ENCODE results near the gene EHBP1L1.

Gene EHBP1L1

DNA sequence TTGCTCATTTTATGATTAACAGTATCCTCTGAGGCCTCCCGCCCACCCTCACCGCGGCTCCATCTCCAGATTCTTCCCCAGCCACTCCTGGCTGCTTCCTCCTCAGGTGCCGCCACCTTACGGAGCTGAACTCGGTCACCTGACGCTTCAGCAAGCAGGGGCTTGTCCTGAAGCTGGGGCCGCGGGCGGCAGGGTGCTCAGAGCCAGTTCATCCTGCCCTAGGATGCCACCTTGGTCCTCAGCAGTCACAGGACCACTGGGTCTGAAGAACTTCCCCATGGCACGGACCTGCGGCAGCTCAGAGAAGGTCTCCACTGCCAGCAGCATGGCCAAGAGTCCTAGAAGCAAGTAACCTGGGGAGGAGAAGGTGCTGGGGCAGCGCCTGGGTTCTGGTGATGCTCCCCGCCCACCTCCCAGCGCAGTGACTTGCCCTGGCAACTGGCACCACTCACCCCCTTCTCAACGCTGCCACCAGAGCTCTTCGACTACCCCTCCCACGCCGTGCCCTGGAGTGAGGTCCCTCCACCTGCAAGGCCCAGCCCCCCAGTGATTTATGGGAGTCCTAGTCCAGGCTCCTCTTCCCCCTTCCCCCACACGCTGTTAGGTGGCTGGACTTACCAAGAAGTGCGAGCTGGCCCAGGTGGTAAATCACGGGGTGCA, 17.1 kb downstream of the EHBP1L1 start:
- FAIRE-seq (no peak), DNase-seq (ENCODE audit: low spot score) (no peak)

GRCh38 chr11:65593518-65594414, 17.9 kb downstream of the EHBP1L1 start:
- no peak for FAIRE-seq

DNA sequence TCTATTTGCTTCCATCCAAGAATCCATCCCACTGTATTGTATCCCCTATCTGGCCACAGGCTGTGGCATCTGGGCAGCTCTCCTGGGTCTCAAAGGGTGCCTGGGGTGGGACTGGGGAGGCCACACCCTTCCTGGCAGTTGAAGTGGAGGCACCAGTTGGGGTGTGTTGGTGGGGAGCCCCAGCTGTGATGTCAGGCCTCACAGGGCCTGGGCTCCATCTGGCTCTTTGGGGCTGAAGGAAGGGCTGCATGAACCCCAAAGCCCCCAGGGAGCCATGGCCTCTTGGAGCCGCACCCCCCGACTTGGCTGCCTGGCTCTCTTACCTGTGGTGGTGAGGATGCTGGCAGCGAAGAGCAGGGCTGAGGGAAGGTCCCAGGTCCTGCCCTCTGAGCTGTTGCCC, 19.3 kb downstream of the EHBP1L1 start:
- no peak for FAIRE-seq
- no peak for DNase-seq (ENCODE audit: low spot score)

More at GRCh38 chr11:65593518-65594414, 17.9 kb downstream of the EHBP1L1 start:
- DNase-seq (ENCODE audit: low spot score): no peak

DNA sequence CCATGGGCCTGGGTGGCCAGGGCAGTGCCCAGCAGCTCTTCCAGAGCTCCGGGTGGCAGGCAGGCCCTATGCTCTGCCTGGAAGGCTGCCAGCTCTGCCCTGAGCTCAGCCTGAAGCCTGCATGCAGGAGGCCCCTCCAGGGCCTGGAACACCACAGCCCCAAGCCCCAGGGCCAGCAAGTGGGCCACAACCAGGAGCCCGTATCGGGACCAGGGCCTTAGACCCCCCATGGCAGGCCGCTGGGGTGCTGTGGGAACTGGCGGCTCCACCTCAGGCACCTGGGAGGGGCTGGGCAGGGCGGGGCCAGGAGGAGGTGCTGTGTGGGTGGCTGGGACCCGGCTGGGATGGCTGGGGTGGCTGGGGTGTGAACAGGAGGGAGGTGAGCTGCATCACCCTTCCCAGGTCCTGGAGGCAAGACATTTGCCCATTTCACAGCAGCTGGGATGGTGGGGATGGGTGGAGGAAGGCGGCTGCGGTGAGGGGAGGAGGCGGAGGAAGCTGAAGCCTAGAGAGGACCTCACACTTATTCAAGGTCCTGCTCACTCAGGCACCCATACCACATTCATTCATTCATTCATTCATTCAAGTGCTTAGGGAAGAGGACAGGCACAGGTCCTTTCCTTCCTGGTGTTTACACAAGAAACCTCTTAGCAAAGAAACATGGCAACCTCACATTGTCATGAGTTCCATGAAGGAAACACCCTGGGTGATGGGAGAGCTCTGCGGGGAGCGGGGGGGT, 19.9 kb downstream of the EHBP1L1 start, which contains the start of gene KCNK7:
Gene KCNK7 (minus strand): TSS at position 258 of the 739 bp plus-strand sequence. CDS start 28 bp downstream, at position 230.
- no peak for FAIRE-seq
- no peak for DNase-seq (ENCODE audit: low spot score)

GRCh38 chr11:65596520-65596919, 20.7 kb downstream of the EHBP1L1 start:
- DNase-seq (ENCODE audit: low spot score): no peak
- FAIRE-seq: no peak

DNA sequence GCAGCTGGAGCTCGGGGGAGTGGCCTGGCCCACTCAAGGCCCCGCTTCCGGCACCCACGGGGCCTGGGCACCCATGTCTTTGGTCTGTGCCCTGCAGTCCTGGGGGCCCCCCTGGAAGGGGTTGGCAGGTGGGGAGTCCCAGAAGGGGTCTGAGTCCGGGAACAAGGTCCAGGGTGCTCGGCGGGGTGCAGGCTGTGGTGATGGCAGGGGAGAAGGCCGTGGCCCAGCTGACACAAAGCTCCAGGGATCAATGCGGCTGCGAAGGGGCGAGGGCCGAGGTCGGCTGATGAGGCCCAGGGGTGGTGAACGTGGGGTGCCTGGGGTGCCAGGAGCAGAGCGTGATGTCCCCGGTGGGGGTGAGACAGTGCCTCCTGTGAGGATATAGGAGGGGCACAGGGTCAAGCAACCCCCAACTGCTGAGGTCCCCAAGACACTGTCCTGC, 22.4 kb downstream of the EHBP1L1 start:
- no peak for DNase-seq (ENCODE audit: low spot score)
- no peak for FAIRE-seq

DNA sequence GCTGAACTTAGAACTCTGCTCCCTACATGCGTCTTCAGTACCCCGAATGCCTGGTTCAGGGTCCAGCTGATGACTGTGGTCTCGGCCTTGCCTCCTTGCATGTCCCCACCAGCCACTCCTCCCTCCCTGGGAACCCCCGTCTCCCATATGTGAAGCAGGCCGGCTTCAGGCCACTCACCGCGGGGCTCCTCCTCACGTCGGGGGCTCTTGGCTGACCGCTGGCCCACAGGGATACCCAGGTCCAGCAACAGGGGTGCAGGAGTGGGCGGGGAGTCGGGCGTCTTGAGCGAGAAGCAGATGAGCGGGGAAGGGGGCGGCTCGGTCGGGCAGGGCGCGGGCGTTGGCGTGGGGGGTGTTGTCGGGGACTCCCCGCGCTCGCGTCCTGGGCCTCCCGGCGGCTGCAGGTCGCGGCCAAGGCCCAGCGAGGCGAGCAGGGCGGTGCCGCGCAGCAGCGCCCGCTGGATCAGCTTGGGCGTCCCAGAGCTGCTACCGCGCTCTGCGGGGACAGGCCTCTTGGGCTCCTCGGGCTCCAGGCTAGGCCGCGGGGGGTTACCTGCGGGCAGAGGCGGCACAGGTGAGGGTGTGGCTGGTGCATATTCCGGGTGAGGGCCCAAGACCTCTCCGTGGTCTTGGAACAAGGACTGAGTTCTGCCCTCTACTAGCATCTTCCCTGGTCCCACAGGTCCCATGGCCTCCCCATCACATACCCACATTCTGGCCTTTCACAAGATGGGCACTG, 23.5 kb downstream of the EHBP1L1 start:
- FAIRE-seq: no peak
- DNase-seq (ENCODE audit: low spot score): no peak

- DNase-seq (ENCODE audit: low spot score) (no peak), FAIRE-seq (no peak)
These were observed 24.0 kb downstream of the EHBP1L1 start for GRCh38 chr11:65599955-65600246.

DNA sequence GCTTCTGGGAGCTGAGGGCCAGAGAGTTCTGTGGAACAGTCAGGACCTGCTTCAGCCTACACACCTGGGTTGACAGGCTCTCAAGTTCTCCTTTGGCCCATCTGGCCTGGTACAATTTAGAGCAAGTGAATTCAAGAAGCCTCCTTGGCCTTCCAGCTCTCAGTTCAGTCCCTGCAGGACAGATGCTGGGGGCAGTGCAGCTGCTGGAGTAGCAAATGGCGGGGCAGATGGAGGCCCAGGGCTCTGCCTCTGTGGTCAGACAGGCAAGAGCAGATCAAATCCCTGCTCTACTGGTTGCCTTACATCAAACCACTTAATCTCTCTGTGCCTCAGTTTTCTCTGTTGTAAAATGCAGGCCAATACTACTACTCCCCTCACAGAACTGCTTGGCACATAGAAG, 28.4 kb downstream of the EHBP1L1 start:
- no peak for DNase-seq (ENCODE audit: low spot score)
- no peak for FAIRE-seq

GRCh38 chr11:65606876-65607613, 31.2 kb downstream of the EHBP1L1 start:
- FAIRE-seq (no peak), DNase-seq (ENCODE audit: low spot score) (no peak)

GRCh38 chr11:65607614-65608426, 32.0 kb downstream of the EHBP1L1 start:
- no peak for DNase-seq (ENCODE audit: low spot score)
- no peak for FAIRE-seq

DNA sequence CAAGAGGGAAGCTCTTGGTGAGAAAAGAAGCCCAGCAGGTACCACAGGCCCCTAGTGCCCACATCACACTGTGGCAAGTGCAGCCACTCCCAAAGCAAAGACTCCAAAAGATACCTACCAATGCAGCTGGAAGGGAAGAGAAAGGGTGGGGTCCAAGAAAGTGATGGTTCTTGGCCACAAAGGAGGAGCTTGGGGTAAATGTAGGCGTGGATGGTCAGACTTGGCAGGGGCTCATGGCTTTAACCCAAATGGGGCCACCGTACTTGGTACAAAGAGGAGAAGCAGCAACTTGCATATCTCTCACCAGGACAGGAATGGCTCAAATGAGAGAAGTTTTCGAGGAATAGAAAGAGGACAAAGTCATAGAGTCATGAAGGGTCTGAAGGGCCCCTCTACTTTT, 33.4 kb downstream of the EHBP1L1 start:
- no peak for FAIRE-seq
- no peak for DNase-seq (ENCODE audit: low spot score)

DNA sequence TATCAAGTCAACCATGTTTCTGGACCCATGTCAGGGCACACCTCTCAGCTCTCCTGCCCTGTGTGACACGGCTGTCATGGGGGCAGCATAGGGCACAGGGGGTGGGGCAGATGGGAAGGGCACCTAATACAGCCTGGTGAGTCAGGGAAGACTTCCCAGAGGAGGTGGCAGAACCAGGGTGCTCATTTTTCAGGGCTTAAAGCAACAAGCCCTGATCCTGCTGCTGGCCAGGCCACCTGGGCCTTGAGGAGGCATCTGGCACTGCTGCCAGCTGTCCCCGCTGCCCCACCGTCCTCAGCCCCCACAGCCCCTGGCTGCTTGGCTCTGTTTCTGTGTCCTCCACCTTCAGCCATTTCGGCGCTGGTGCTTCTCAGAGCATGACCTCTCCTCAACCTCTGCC, 33.8 kb downstream of the EHBP1L1 start:
- DNase-seq (ENCODE audit: low spot score) (no peak), FAIRE-seq (no peak)

DNA sequence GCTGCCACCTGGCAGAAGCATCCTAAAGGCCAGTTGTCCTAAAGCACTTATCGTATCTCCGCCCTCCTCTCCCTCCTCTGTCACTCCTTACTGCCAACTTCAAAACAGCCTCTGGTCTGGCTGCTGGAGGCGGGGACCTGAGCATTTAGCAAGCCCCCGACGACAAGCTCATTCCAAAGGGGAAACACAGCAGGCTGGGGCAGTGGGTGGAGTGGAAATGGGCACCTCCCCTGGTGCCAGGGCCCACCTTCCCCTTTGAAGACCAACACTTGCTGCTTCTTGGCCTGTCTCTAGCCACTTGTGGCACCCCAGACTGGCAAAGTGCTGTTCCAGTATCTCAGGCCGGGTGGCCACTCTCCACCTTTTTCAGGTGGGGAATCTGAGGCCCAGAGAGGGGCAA, 34.6 kb downstream of the EHBP1L1 start:
- FAIRE-seq (no peak), DNase-seq (ENCODE audit: low spot score) (no peak)

GRCh38 chr11:65611028-65611757, 35.3 kb downstream of the EHBP1L1 start:
- DNase-seq (ENCODE audit: low spot score) (no peak), FAIRE-seq (no peak)

DNA sequence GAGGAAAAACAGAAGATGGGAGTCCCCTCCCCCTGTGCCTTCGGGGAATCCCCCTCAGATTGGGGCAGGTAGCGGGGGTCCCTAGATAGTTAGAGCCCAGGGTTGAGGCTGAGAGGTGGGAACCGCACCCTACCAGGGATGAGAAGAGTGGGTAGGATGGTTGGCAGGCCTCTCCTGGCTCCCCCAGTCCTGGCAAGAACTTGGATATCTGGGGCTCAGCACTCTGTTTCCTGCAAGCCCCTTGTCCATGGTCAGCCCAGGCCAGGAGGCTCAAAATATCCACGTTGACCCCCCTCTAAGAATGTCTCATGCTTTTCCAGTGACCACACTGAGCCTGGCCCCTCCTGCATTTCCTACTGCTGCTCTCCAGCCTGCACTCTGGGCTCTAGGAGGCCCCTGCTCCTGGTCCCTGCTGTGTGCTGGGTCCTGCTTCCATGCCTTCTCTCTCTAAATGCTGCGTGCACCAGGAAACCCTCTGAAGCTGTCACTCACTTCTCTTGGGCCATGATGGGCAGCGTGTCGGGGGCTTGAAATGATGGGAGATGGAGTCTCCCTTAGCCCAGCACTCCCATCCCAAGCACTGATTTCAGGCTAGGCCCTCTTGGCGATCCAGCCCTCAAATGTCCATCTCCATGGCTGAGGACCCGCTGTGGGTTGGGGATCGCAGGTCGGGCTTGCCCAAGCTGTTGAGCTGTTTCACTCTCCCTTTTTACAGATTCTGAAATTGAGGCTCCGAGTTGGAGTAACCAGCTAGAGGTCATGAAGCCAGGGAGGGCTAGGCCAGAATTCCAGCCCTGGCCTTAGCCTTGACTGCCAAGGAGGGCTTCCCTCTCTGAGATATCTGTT, 36.1 kb downstream of the EHBP1L1 start:
- no peak for DNase-seq (ENCODE audit: low spot score)
- no peak for FAIRE-seq

DNA sequence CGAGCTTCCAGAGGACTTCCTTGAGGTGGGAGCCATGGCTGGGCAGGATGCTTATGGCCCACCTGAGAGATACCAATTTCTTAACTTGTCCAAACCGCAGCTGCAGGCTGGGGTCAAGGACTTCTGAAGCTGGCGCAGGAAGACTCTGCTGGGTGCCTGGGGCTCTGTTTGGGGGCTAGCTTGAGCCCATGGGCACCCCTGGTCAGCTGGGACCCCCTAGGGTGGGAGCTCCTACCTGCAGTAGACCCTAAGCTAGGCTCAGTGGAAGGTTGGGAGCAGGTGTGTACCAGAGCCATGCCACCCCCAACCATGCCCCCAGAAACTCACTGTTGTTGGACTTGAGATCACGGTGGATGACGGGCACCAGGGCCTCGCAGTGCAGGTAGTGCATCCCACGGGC, 36.8 kb downstream of the EHBP1L1 start:
- FAIRE-seq (no peak), DNase-seq (ENCODE audit: low spot score) (no peak)

All from RCC 7860 (cell line).